ENCODE measurements around the gene ZBTB26.
A peak's percentile ranks its signal among the peaks of the same experiment; 100 is the strongest.

- no peak for TF ChIP-seq CTCF (IDR thresholded peaks at IDR 0.05; ENCODE audit: low read depth, low read length)
- peak; percentile 53 for TF ChIP-seq POLR2A (IDR thresholded peaks at IDR 0.05; ENCODE audit: extremely low read depth, insufficient read length)
- peak; percentile 23; the same call in 1 of the 2 replicates for TF ChIP-seq MYC (IDR thresholded peaks at IDR 0.05; ENCODE audit: low read depth, low read length)
These were observed 18.2 kb downstream of the ZBTB26 start, which contains the start of gene ZBTB6 for GRCh38 chr9:122912964-122913673.

Measured in NB4 (cell line).